ENCODE data around the gene ACE. TPM values are rescaled to one million over a fixed set of nuclear protein-coding genes. Genes with fewer than 3 reads are reported as not detected.
"Not testable (repeated sequence)": the region's sequence is repeated elsewhere in the genome, so short reads cannot be mapped to it uniquely, and the experiment has no call there.

ACE gene
- total RNA-seq, 1 donor from 2014 or later = 3.6 TPM

GRCh38 chr17:63451150-63451549, 25.7 kb upstream of the ACE start:
- no peak for DNase-seq (ENCODE audit: extremely low spot score, unreplicated experiment)
- Mint-ChIP-seq H3K9me3 (no peaks in the 10 kb centered on the region), H3K36me3 (no peaks in the 10 kb centered on the region), H3K4me3 (no peak overlapping the region), H3K4me1 (ENCODE audit: unreplicated experiment) (peaks cover 5% of the 10 kb centered on the region), H3K27me3 (peaks cover 22% of the 10 kb centered on the region), H3K27ac (no peak overlapping the region)
- no peak for TF ChIP-seq CTCF (conservative IDR thresholded peaks at IDR 0.05)

- no peak for TF ChIP-seq CTCF (conservative IDR thresholded peaks at IDR 0.05)
- H3K4me1 Mint-ChIP-seq (ENCODE audit: unreplicated experiment) = peaks cover 5% of the 10 kb centered on the region
- DNase-seq (ENCODE audit: extremely low spot score, unreplicated experiment) = no peak
- H3K9me3 Mint-ChIP-seq = no peaks in the 10 kb centered on the region
- H3K4me3 Mint-ChIP-seq = no peak overlapping the region
- H3K27me3 Mint-ChIP-seq = peaks cover 22% of the 10 kb centered on the region
- no peaks in the 10 kb centered on the region for H3K36me3 Mint-ChIP-seq
- H3K27ac Mint-ChIP-seq = no peak overlapping the region
These were observed 24.6 kb upstream of the ACE start for GRCh38 chr17:63452046-63452961.

GRCh38 chr17:63452962-63453551, 23.8 kb upstream of the ACE start:
- peaks cover 5% of the 10 kb centered on the region for H3K4me1 Mint-ChIP-seq (ENCODE audit: unreplicated experiment)
- peaks cover 22% of the 10 kb centered on the region for H3K27me3 Mint-ChIP-seq
- no peak for TF ChIP-seq CTCF (conservative IDR thresholded peaks at IDR 0.05)
- H3K36me3 Mint-ChIP-seq = no peaks in the 10 kb centered on the region
- no peak overlapping the region for H3K27ac Mint-ChIP-seq
- DNase-seq (ENCODE audit: extremely low spot score, unreplicated experiment) = no peak
- H3K9me3 Mint-ChIP-seq = no peaks in the 10 kb centered on the region
- no peak overlapping the region for H3K4me3 Mint-ChIP-seq

GRCh38 chr17:63454357-63454756, 22.5 kb upstream of the ACE start:
- peaks cover 19% of the 10 kb centered on the region for H3K27me3 Mint-ChIP-seq
- DNase-seq (ENCODE audit: extremely low spot score, unreplicated experiment); H3K4me1 Mint-ChIP-seq (ENCODE audit: unreplicated experiment); H3K36me3 Mint-ChIP-seq; H3K4me3 Mint-ChIP-seq; H3K27ac Mint-ChIP-seq; H3K9me3 Mint-ChIP-seq: not testable (repeated sequence)

GRCh38 chr17:63454915-63455314, 21.9 kb upstream of the ACE start:
- Mint-ChIP-seq H3K9me3 (no peaks in the 10 kb centered on the region), H3K36me3 (no peaks in the 10 kb centered on the region), H3K27me3 (peaks cover 17% of the 10 kb centered on the region), H3K4me1 (ENCODE audit: unreplicated experiment) (peaks cover 1% of the 10 kb centered on the region), H3K4me3 (no peak overlapping the region), H3K27ac (no peak overlapping the region)
- DNase-seq (ENCODE audit: extremely low spot score, unreplicated experiment) = no peak
- TF ChIP-seq CTCF (conservative IDR thresholded peaks at IDR 0.05) = no peak

GRCh38 chr17:63455417-63455816, 21.4 kb upstream of the ACE start:
- no peak overlapping the region for H3K4me3 Mint-ChIP-seq
- no peak for TF ChIP-seq CTCF (conservative IDR thresholded peaks at IDR 0.05)
- no peaks in the 10 kb centered on the region for H3K36me3 Mint-ChIP-seq
- no peaks in the 10 kb centered on the region for H3K4me1 Mint-ChIP-seq (ENCODE audit: unreplicated experiment)
- H3K27ac Mint-ChIP-seq = peak overlapping the region; percentile 62
- no peaks in the 10 kb centered on the region for H3K9me3 Mint-ChIP-seq
- H3K27me3 Mint-ChIP-seq = peaks cover 13% of the 10 kb centered on the region
- DNase-seq (ENCODE audit: extremely low spot score, unreplicated experiment) = no peak

Data from type B pancreatic cell (in vitro differentiated cells).